ENCODE data around the gene DPY19L2.
"Not testable (repeated sequence)": the region's sequence is repeated elsewhere in the genome, so short reads cannot be mapped to it uniquely, and the experiment has no call there.

DNA sequence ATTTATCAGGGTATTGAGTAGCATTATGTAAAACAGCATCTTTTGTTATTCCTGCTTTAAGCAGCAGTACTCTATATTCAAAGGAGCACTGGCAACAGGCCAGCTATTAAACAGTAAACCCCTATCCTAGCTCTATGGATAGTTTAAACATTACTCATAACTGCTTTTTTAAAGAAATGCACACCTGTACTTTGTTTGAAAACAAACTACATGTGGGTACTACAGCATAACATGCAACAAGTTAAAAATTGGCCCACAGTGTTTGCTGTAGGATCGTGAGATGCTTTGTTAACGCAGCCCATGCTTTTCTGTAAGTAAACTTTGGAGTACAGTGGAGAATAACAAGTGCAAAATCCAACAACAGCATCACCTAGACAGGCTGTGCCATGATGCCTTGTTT, 14.3 kb upstream of the DPY19L2 start:
- TF ChIP-seq POLR2A, CTCF (IDR thresholded peaks at IDR 0.05): not testable (repeated sequence)

Data from right lobe of liver (tissue), 4 donors.